ENCODE results near the gene FLNA.
"Not testable (repeated sequence)": the region's sequence is repeated elsewhere in the genome, so short reads cannot be mapped to it uniquely, and the experiment has no call there.

The FLNA gene, protein sequence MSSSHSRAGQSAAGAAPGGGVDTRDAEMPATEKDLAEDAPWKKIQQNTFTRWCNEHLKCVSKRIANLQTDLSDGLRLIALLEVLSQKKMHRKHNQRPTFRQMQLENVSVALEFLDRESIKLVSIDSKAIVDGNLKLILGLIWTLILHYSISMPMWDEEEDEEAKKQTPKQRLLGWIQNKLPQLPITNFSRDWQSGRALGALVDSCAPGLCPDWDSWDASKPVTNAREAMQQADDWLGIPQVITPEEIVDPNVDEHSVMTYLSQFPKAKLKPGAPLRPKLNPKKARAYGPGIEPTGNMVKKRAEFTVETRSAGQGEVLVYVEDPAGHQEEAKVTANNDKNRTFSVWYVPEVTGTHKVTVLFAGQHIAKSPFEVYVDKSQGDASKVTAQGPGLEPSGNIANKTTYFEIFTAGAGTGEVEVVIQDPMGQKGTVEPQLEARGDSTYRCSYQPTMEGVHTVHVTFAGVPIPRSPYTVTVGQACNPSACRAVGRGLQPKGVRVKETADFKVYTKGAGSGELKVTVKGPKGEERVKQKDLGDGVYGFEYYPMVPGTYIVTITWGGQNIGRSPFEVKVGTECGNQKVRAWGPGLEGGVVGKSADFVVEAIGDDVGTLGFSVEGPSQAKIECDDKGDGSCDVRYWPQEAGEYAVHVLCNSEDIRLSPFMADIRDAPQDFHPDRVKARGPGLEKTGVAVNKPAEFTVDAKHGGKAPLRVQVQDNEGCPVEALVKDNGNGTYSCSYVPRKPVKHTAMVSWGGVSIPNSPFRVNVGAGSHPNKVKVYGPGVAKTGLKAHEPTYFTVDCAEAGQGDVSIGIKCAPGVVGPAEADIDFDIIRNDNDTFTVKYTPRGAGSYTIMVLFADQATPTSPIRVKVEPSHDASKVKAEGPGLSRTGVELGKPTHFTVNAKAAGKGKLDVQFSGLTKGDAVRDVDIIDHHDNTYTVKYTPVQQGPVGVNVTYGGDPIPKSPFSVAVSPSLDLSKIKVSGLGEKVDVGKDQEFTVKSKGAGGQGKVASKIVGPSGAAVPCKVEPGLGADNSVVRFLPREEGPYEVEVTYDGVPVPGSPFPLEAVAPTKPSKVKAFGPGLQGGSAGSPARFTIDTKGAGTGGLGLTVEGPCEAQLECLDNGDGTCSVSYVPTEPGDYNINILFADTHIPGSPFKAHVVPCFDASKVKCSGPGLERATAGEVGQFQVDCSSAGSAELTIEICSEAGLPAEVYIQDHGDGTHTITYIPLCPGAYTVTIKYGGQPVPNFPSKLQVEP (N-terminal part only)

DNA sequence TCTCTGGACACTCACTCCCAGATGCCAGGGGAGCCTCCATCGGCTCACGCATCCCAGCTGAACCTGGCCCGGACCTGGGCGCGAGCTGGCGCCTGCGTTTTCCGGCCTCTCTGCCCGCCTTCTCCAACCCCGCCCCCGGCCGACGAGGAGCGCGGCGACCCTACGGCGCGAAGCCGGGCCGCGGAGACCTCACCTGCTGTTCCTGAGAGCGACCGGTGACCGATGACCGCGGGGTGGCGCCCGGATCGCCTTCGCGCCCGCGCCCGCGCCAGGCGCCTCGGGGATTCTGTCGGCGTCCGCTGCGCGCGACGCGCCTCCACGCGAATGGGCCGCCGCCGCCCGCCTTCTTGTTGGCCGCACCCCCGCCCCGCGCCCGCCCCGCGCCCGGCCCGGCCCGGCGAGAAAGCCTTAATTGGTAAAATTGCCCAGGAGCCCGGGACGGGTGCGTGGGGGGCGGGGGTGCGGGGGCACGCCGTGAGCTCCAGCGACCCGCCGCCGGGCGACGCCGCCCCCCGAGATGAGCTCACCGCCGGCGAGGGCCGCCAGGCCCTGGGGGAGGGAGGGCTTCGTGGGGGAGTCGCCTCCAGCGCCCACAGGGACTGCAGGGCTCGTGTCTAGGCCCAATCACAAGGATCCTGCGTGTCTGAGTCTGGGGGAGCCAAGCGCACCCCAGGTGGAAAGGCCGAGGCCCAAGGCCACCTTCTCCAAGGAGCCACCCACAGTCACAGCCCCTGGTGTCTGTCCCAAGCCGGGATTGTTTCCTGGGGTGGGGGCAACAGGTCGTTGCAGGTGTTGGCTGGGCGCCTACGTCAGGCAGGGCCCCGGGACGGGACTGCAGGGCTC lies at the start of gene FLNA:
Gene FLNA (minus strand): TSS at position 322 of the 843 bp plus-strand sequence. CDS start 3,389 bp downstream, outside the sequence.
- DNase-seq: no peak

DNA sequence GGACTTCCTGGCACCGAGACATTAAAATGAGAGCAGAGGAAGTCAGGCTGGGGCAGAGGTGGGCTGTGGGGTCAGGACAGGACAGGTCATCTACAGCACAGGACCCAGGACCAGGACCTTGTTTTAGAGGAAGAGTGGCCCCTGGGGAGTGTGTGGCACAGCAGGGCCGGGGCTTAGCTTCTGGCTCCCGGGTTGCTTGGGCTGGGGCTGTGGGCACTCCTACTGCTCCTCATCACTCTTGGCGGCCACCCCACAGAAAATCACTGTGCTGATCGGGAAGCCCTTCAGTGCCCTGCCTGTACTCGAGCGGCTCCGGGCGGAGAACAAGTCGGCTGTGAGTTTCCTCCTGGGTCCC lies 45.9 kb upstream of the FLNA start:
- DNase-seq: no peak

DNA sequence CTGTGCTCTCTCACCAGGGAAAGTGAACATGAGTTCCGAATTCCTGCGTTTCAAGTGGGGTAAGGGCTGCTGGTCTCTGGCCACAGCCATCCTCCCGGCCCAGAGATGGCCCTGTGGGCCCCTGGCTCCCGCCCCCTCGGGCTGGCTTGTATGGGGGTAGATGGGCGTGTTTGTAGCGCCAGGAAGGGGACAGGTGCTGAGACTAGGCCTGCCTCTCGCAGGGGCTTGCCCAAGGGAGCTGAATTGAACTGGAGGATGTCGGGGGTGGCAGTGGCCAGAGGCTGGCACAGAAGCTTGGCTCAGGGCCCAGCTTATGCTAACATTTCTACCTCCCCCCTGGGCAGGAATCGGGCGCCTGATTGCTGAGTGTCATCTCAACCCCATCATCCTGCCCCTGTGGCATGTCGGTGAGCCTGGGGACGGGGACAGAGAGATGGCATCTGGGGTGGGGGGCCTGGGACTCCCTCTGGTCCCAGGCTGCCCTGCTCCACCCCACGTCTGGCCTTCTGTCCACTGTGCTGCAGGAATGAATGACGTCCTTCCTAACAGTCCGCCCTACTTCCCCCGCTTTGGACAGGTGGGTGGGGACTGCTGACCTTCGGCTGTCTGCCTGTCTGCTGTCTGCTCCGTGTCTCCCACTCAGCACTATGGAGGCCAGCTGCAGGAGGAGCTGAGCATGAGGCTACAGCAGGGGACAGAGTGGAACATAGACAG lies 45.4 kb upstream of the FLNA start:
- no peak for DNase-seq

DNA sequence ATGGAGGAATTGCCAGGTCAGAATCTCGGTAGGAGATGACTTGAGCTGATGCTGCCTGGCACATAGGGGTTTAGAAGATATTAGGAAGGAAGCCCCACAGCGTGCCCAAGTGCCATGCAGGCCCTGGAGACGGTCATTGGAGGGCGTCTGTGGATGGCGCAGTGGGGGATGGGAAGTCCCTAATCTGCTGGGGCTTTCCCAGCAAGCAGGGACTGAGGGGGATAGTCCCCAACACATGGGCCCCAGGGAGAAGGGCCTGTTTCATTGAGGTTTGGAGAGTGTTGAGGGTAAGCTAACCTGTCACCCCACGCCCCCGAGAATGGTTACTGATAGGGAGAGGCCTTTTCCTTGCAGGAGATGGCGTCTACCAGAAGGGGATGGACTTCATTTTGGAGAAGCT lies 44.8 kb upstream of the FLNA start:
- no peak for DNase-seq

DNA sequence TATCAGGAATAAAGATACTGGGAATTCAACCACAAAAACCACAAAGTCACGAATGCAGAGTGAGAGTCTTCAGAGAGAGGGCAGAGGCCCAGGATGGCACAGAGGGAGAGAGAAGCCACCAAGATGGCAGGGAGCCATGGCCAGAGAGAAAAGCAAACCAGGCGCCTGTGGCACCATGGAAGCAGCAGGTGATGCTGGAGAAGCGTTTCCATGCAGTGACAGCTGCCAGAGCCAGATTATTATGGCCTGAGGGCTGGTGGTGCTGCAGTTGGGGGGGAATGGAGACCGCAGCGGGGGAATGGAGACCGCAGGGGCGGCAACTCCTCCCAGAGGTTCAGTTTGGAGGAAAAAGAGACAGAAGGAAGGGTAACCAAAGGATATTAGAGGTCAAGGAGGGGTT lies 42.7 kb upstream of the FLNA start:
- DNase-seq: no peak

DNA sequence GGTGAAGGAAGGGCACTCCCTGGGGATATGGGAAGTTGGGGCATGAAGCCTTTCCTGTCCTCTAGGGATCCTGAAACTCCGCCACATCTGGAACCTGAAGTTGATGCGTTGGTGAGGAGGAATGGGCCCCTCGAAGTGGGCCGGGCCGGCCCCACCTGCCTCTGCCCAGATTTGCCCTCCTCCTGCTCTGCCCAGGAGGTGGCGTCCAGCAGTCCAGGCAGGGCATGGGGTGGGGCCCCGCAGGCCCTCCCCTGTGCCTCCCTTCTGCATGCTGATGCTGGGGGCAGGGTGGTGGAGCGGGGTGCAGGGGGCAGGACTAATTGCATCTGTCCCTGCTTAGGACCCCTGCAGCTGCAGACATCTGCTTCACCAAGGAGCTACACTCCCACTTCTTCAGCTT lies 38.7 kb upstream of the FLNA start:
- no peak for DNase-seq

DNA sequence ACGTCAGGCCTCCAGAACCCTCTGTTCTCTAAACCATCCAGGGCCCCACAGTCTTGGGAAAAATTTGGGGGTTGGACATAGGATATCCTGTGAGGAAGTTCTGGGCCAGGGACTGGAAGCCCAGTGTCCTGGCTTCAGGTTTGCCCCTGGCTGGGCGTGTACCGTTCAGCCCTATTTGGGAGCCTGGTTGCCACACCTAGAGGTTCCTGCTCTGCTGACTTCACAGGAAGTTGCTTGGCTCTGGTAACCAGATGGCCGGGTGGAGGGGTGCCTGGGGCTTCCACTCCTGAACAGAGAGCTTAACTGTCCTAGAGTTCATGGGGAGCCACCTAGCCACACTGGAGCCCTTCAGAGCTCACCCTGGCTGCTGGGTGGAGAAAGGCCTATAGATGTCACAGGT lies 38.0 kb upstream of the FLNA start:
- no peak for DNase-seq

DNA sequence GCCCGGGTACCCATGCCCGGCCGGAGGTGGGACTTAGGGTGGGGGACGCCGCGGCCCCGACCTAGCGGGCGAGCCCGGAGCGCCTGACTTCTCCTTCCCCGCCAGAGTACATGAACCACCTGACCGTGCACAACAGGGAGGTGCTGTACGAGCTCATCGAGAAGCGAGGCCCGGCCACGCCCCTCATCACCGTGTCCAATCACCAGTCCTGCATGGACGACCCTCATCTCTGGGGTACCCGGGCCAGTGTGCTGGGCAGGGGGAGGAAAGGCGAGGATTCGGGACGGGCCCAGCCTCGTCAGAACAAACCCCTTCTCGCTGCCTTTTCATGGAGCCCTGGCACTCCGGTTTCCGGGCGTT lies 37.5 kb upstream of the FLNA start:
- DNase-seq: no peak

DNA sequence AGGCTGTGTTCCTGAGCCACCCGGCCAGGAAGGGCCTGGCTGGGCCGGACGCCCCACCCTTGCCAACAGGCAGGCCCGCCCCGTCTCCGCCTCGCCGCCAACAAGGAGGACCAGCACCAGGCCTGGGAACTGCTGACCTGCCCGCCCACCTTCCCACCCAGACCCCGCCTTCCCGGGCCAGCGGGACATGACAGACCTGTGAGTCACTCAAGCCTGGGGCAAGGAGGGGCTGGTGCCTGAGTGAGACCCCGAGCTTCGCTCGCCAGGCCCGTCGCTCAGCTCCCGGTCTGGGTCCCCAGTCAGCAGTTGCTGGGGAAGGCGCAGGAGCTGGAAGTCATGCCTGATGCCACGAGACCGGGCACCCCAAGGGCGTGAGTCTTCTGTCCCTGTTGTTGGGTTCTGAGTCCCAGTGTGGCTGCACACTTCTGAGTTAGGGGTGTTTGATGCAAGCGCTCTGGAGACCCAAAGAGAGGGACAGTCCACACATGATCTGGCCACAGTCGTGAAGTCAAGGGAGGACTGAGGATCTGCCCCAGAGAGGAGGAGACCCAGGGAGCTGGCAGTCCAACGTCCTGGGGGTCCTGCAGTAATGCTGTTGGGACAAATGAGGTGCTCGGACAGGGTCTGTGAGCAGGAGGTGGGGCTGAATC lies 34.9 kb upstream of the FLNA start, which contains the start of gene DNASE1L1:
Gene DNASE1L1 (minus strand): TSS at position 33 of the 650 bp plus-strand sequence. CDS start 3,686 bp downstream, outside the sequence.
- DNase-seq: no peak

DNA sequence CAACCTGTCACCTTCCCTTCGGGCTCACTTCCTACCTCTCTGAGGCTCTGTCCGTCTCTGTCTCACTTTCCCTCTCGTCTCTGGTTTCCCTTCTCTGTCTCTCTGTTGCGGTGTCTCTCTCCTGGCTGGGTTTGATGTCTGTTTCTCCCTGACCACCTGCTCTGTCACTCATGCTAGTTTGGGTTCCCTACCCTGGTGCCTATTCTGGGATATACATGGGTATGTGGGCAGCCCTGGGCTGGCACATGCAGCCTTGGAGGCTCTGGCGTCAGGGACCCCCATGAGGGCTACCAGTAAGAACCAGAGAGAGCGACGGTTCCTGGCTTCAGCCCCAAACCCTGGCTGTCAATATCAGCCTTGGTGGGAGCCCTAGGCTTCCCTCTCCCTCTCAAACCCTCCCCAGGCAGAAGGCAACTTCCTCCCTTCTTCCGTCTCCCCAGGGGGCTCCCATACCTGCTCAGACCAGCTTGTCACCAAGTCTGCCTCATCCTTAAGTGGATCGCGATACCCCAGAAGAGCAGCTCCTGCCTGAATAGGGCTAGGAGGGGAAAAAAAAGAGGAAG lies 34.3 kb upstream of the FLNA start:
- no peak for DNase-seq

DNA sequence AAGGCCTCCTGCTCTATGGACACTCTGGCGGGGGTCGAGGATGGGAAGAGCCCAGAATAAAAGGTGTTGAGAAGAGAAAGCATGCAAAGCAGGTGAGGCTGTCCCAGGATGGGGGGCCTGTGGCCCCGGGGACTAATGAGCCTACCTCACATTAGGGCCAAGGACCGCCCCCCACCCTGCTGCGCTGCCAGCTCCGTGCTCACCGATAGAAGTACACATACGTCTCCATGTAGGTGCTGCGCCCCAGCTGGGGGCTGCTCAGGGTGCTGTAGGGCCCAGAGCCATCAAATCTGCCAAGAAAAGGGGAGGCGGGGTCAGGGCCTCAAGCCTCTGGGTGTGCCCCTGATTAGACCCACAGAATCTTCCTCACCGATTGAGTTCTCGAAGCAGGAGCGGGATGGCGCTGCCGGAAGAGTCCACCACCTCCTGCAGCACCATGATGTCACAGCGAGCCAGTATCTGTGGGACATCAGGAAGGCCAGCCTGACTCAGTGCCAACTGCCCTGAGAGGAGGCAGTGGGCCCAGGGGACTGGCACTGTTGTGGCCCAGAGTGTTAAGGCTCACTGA lies 30.3 kb upstream of the FLNA start:
- no peak for DNase-seq

DNA sequence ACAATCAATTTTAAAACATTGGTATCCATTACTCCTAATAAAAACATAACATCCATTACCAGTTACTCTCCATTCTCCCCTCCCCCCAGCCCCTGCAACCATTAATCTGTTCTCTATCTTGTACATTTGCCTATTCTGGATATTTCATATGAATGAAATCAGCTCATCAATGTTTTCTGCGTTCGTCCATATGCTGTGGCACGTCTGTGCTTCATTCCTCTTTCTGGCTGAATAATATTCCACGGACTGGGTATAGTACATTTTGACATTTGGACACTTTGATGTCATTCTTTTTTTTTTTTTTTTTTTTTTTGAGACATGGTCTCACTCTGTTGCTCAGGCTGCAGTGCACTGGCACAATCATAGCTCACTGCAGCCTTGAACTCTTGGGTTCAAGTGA lies 29.4 kb upstream of the FLNA start:
- no peak for DNase-seq

DNA sequence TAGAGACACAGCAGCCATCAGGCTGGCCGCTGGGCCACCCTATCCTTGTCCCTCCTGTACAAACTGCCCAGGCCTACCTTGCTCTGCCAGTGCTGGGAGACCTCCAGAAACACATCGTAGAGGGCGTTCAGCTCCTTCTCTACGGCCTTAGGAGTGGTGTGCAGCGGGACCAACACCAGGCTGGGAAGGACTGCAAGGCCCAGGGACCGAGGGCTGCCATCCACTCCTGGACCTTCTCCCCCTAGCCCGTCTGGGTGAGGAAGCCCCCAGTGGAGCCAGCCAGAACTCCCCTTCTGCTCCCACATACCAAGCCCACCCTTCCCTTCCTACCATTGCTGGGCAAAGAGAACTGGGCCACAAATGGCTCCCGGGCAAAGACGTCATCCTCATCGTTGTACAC lies 28.8 kb upstream of the FLNA start:
- DNase-seq: no peak

DNA sequence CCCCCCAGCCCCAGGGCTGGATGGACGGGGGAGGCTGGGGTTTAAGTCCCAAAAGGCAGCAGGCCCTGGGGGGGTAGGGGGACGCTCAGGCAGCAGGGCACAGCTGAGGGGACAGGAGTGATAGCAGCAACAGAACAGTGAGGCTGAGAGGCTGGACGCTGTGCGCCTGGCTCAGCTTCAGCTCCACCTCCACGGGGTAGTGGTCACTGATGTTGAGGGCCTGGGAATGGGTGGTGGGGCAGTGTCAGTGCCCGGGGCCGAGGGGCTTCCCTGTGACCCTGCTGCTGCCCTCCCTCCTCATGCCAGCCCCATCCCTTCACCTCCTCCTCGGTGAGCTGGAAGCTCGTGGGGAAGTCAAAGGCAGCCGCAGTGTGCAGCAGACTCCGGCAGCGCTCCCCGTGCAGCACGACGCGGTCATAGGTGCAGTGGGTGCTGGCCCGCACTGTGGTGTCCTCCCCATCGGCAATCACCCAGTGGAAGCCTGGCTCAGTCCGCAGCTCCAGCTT lies 28.2 kb upstream of the FLNA start:
- no peak for DNase-seq

DNA sequence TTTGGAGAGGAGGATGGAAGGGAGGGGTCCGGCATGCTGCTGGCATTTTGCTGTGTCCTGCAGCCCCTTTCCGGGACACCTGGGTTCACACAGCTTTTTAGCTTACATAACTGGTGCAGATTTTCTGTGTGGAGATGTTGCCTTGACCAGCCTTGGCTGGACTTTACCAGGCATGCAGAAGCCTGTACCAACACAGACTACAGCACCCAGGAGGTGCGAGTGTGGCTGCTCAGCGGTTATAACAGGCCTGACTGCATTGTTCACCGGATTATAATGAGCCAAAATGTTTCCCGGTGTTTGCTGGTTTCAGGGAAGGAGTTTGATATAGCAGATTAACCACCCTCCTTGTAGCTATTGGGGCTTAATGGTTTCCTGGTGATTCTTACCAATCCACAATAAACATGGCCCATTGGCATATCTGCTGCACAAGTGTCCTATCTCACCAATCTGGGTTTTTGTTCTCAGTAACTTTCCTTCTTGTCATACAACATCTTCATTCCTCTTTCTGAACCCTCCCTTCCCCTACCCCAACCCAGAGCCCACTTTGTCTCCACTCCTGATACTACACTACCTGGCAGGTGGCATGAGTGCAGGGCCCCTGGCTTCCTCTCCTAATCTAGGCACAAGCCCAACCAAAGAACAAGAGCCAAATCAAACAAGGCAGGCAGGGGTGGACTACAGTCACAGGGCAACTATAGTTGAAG lies 27.6 kb upstream of the FLNA start:
- no peak for DNase-seq

DNA sequence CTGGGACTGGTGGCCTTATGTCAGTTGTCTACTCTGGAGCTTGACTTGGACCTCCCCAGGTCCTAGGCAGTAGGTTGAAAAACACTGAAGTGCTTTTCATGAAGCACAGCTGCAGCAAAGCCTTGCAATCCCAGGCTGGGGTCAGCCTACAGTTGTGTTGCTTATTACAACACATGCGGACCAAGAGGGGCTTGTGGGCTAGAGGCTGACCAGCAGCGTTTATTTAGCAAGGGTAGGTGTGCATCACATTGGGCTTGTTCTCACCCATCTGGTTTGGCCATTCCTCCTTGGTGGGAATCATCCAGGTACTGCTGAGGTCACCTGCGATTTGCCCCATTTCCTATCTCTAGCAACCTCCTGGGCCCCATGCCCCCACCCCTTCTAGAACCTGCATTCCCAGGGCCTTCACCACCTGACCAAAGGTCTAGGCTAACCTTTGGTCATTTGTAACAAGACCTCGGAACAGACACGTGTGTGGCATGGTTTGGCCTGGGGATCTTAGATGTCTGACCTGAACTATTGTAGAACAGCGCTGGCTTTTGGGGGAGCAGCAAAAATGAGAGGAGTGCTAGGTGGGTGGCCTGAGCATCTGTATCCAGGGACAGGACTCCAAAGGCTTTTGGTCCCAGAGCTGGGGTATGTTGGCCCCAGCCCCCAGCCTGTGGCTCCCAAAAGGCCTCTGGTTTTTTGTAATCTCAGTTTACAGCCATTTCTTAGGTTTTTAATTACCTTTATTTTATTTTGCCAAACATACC lies 26.8 kb upstream of the FLNA start:
- no peak for DNase-seq

DNA sequence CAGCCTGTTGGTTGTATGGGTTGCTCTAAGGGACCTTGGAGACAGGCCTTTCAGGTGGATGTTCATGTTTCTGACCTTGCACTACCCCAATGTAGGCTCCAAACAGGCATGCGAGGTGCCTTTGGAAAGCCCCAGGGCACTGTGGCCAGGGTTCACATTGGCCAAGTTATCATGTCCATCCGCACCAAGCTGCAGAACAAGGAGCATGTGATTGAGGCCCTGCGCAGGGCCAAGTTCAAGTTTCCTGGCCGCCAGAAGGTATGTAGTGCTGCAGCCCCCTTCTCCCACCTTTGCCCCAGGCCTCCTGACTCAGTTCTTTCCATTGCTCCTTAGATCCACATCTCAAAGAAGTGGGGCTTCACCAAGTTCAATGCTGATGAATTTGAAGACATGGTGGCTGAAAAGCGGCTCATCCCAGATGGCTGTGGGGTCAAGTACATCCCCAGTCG lies 26.0 kb upstream of the FLNA start:
- not testable (repeated sequence) for DNase-seq

DNA sequence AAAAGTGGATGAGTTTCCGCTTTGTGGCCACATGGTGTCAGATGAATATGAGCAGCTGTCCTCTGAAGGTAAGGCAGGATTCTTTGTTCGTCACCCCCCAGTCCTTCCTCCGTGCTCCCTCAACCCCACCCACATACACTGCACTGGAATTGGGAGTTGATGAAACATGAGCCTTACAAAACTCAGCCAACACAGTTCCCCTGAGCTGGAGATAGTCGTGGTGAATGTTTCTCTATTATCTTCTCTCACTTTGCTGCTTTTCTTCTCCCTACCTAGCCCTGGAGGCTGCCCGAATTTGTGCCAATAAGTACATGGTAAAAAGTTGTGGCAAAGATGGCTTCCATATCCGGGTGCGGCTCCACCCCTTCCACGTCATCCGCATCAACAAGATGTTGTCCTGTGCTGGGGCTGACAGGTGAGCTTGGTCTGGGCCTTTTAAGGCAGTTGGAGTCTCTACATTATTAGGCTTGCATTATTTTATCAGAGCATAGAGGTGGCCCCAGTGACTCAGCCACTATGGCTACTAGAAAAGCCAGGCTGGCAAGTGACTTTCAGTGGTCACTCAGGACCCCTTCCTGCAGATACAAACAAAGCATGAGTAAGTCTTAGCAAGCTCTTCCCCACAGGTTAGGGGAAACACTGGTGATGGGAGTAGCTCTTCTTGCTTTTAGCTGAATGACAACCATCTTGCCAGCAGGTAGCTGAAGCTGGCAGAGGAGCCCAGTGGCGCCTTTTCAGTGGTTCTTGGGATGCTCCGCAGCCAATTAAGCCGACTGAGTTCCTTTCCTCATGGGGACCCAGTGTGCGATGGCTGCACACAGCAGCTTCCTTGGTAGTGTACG lies 25.3 kb upstream of the FLNA start:
- DNase-seq: no peak
